ENCODE results near the gene VPS13D. TPM values are rescaled to one million over a fixed set of nuclear protein-coding genes. Genes with fewer than 3 reads are reported as not detected.

VPS13D gene
- total and polyA plus RNA-seq, 10 of the 15 experiments (the other 5 are each of a cell fraction or from before 2014, with no cell fraction given): 1.4 to 16.9 (median 8.5) TPM

DNA sequence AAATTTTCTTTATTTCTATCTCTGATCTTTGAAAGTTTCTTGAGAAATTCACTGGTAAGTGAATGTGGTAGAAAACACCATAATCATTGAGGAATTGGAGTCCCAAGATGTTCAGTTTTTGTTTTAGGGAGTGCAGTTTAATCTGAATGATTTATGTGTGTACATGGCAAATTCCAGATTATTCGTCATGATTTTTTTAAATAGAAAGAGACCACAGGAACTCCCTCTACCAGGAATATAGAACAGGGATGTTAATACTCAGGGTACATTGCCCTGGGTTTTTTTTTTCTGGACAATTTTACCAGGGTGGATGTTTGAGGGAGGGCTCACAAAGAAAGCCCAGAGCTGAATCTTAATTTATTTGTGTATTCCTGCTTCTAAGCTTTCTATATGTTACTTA lies 109.0 kb downstream of the VPS13D start:
- RAD21 ChIA-PET (ENCODE audit: unreplicated experiment): no interaction called here
- Histone ChIP-seq H3K4me1 (ENCODE audit: control insufficient read depth, insufficient read depth, low read length) (peaks cover 4% of the 10 kb centered on the region), H3K79me2 (ENCODE audit: control insufficient read depth, insufficient read depth, low read length) (no peaks in the 10 kb centered on the region), H3K9me3 (replicated peaks; ENCODE audit: control insufficient read depth, insufficient read depth, low read length) (no peaks in the 10 kb centered on the region), H3K36me3 (ENCODE audit: control insufficient read depth in 2 of 2, insufficient read depth in 2 of 2, low read length in 1 of 2) (peaks cover 0 to 2% of the 10 kb centered on the region in 2 experiments; a peak in 2 of 4 replicates), H2AFZ (ENCODE audit: control insufficient read depth, low read depth, low read length) (no peak overlapping the region), H3K4me2 (ENCODE audit: control insufficient read depth, insufficient read depth) (no peak overlapping the region), H3K27me3 (replicated peaks in 1 of 2; ENCODE audit: control insufficient read depth in 2 of 2, insufficient read depth in 2 of 2, low read length in 1 of 2) (no peaks in the 10 kb centered on the region), H4K20me1 (ENCODE audit: control insufficient read depth, insufficient read depth) (no peaks in the 10 kb centered on the region), H3K27ac (ENCODE audit: control insufficient read depth, insufficient read depth) (no peak overlapping the region), H3K4me3 (no peak overlapping the region), H3K9ac (ENCODE audit: control insufficient read depth, insufficient read depth, low read length) (no peak overlapping the region)
- in situ Hi-C loops (cut with MboI): no loop called here
- FAIRE-seq: no peak
- no peak for DNase-seq (ENCODE audit: low read depth, low spot score)
- CTCF ChIA-PET: no interaction called here
- TF ChIP-seq, protein P1, sequence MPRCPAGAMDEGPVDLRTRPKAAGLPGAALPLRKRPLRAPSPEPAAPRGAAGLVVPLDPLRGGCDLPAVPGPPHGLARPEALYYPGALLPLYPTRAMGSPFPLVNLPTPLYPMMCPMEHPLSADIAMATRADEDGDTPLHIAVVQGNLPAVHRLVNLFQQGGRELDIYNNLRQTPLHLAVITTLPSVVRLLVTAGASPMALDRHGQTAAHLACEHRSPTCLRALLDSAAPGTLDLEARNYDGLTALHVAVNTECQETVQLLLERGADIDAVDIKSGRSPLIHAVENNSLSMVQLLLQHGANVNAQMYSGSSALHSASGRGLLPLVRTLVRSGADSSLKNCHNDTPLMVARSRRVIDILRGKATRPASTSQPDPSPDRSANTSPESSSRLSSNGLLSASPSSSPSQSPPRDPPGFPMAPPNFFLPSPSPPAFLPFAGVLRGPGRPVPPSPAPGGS (IDR thresholded peaks at IDR 0.05; ENCODE audit: borderline replicate concordance, insufficient read depth, low read depth, low read length, poor library complexity, severe bottlenecking): no peak
- TF ChIP-seq NBN (IDR thresholded peaks at IDR 0.05): no peak
- TF ChIP-seq CBFB (IDR thresholded peaks at IDR 0.05; ENCODE audit: low read depth): no peak
- no peak for TF ChIP-seq SIX5 (IDR thresholded peaks at IDR 0.05; ENCODE audit: low read depth, low read length, severe bottlenecking)
- TF ChIP-seq IKZF1 (conservative IDR thresholded peaks at IDR 0.05): no peak
- TF ChIP-seq, protein P2, sequence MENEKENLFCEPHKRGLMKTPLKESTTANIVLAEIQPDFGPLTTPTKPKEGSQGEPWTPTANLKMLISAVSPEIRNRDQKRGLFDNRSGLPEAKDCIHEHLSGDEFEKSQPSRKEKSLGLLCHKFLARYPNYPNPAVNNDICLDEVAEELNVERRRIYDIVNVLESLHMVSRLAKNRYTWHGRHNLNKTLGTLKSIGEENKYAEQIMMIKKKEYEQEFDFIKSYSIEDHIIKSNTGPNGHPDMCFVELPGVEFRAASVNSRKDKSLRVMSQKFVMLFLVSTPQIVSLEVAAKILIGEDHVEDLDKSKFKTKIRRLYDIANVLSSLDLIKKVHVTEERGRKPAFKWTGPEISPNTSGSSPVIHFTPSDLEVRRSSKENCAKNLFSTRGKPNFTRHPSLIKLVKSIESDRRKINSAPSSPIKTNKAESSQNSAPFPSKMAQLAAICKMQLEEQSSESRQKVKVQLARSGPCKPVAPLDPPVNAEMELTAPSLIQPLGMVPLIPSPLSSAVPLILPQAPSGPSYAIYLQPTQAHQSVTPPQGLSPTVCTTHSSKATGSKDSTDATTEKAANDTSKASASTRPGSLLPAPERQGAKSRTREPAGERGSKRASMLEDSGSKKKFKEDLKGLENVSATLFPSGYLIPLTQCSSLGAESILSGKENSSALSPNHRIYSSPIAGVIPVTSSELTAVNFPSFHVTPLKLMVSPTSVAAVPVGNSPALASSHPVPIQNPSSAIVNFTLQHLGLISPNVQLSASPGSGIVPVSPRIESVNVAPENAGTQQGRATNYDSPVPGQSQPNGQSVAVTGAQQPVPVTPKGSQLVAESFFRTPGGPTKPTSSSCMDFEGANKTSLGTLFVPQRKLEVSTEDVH (IDR thresholded peaks at IDR 0.05; ENCODE audit: low read depth, partially characterized antibody): no peak
- no peak for TF ChIP-seq HDAC2 (IDR thresholded peaks at IDR 0.05)
- no peak for TF ChIP-seq BRCA1 (IDR thresholded peaks at IDR 0.05; ENCODE audit: low read depth, low read length)
- no peak for TF ChIP-seq MTA2 (IDR thresholded peaks at IDR 0.05; ENCODE audit: low read depth)
- TF ChIP-seq, protein P3, sequence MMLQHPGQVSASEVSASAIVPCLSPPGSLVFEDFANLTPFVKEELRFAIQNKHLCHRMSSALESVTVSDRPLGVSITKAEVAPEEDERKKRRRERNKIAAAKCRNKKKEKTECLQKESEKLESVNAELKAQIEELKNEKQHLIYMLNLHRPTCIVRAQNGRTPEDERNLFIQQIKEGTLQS (IDR thresholded peaks at IDR 0.05; ENCODE audit: borderline replicate concordance, extremely low read depth, low read depth, low read length): no peak
- no peak for TF ChIP-seq NFXL1 (IDR thresholded peaks at IDR 0.05; ENCODE audit: borderline replicate concordance)
- no peak for TF ChIP-seq HDAC6 (IDR thresholded peaks at IDR 0.05; ENCODE audit: unreplicated experiment)
- WGBS (ENCODE audit: insufficient coverage, insufficient replicate concordance, low lambda C conversion rate, missing lambda C conversion rate): 100% methylated on average over 1 of the region's 1 CpG
- BruUV-seq (replicated peaks): no TSS peak
- POLR2A ChIA-PET: no interaction called here
- intact Hi-C loops (cut with micrococcal nuclease; ENCODE audit: unreplicated experiment): no loop called here
- no peak for ATAC-seq
- SMC1A ChIA-PET (ENCODE audit: uncharacterized antibody, unreplicated experiment): interaction anchor here (0.7 kb wide), 2 partner anchors 94 to 279 kb away, joined by 3 to 4 read pairs; partner anchors contain the start of gene DHRS3
